Hepatocyte (in vitro differentiated cells): Measurements from ENCODE around the gene RPH3AL. TPM values are rescaled to one million over a fixed set of nuclear protein-coding genes. Genes with fewer than 3 reads are reported as not detected.

Experiments used
- DNase-seq: peaks from one replicate; pipeline ENCODE4 v3.0.0-alpha.2; 2016; ENCODE audit warnings: low spot score
- H2AFZ ChIP-seq: fragments of 200-600 bp; sonication (generic); 2 replicates; pipeline ENCODE4 v1.6.0; 2016; ENCODE audit warnings: antibody characterized with exemption, mild to moderate bottlenecking
- H3K27ac ChIP-seq: fragments of 200-600 bp; sonication (generic); 2 replicates; pipeline ENCODE4 v1.5.1; 2016; ENCODE audit warnings: mild to moderate bottlenecking
- H3K27me3 ChIP-seq: fragments of 200-600 bp; sonication (generic); 2 replicates; pipeline ENCODE4 v1.6.1; 2016
- H3K36me3 ChIP-seq: fragments of 200-600 bp; sonication (generic); replicated peaks from 2 replicates; pipeline ENCODE4 v1.5.1; 2016; ENCODE audit warnings: low read depth; ENCODE audit not compliant: insufficient read depth
- H3K4me1 ChIP-seq: fragments of 200-600 bp; sonication (generic); 2 replicates; pipeline ENCODE4 v1.5.1; 2016; ENCODE audit warnings: mild to moderate bottlenecking, moderate library complexity; ENCODE audit not compliant: insufficient read depth
- H3K4me2 ChIP-seq: fragments of 200-600 bp; sonication (generic); 2 replicates; pipeline ENCODE4 v1.6.0; 2016
- H3K4me3 ChIP-seq: fragments of 200-600 bp; sonication (generic); 2 replicates; pipeline ENCODE4 v1.5.1; 2016; ENCODE audit warnings: mild to moderate bottlenecking
- H3K79me2 ChIP-seq: fragments of 200-600 bp; sonication (generic); 2 replicates; pipeline ENCODE4 v1.6.0; 2017; ENCODE audit warnings: mild to moderate bottlenecking
- H3K9me2 ChIP-seq: fragments of 200-600 bp; sonication (generic); replicated peaks from 2 replicates; pipeline ENCODE4 v1.6.0; 2017; ENCODE audit warnings: mild to moderate bottlenecking; ENCODE audit not compliant: insufficient read depth
- H3K9me3 ChIP-seq: fragments of 200-600 bp; sonication (generic); 2 replicates; pipeline ENCODE4 v1.5.1; 2016; ENCODE audit warnings: low read depth, mild to moderate bottlenecking
- H4K20me1 ChIP-seq: fragments of 200-600 bp; sonication (generic); 2 replicates; pipeline ENCODE4 v1.6.0; 2016; ENCODE audit warnings: mild to moderate bottlenecking; ENCODE audit not compliant: insufficient read depth, poor library complexity, severe bottlenecking
- EZH2 ChIP-seq: fragments of 200-600 bp; sonication (generic); IDR thresholded peaks from 2 replicates; pipeline ENCODE4 v1.6.1; 2016; ENCODE audit warnings: antibody characterized with exemption, mild to moderate bottlenecking, borderline replicate concordance
- EZH2phosphoT487 ChIP-seq: fragments of 200-600 bp; sonication (generic); IDR thresholded peaks from one replicate; pipeline ENCODE4 v1.6.1; 2018; ENCODE audit warnings: antibody characterized with exemption, mild to moderate bottlenecking, low read depth, moderate library complexity; ENCODE audit not compliant: unreplicated experiment, severe bottlenecking
- WGBS: methylation state at CpG from one replicate; pipeline ENCODE4 v1.1.6; 2016; ENCODE audit warnings: low lambda C conversion rate; ENCODE audit errors: missing lambda C conversion rate; 5-methylcytosine and 5-hydroxymethylcytosine counted together
- polyA plus RNA-seq: library from polyadenylated mRNA; unstranded; fragments of >200 nt; fragmentation: Nextera tagmentation; extraction: Ambion mirVana; gene quantifications from 2 replicates; pipeline ENCODE4 v1.2.1, GENCODE V29; 2016
- total RNA-seq: library from RNA; depleted of rRNA; stranded (reverse); fragments of >200 nt; gene quantifications from 2 replicates; pipeline ENCODE4 v1.2.3, GENCODE V29; 2014
- TF ChIP-seq, protein P1 (sequence below): fragments of 200-600 bp; sonication (generic); IDR thresholded peaks from 2 replicates; pipeline ENCODE4 v1.5.1; 2016; ENCODE audit warnings: antibody characterized with exemption, mild to moderate bottlenecking; ENCODE audit not compliant: poor library complexity

RPH3AL gene
- total and polyA plus RNA-seq, 2 experiments from 2014 or later = 7.0 to 7.6 TPM

DNA sequence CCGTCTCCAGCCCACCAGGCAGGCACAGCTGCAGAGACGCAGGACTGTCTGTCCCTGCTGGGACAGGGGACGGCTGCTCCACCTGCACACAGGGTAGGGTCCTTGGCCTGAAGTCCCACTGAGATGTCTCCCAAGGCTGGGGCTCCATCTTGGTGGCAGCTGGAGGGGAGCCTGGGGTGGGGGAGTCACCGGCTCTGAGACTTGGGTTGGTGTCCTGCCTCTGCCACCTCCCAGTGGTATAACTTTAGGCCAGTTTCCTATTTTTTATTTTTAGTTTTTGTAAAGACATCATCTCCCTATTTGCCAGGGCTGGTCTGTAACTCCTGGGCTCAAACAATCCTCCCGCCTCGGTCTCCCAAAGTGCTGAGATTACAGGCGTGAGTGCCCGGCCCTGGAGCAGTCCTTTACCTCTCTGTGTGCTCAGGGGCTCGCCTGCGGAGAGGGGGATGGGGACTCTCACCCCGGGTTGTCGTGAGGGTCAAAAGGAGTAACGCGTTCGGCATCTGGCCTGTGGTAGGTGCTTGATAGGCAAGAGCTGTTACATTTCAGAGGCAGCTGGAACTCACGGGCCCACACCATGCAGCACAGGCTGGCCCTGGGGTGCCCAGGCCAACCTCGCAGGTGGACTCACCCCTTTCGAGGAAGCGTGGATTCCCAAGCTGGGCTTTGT, 124.5 kb downstream of the RPH3AL start:
- no peaks in the 10 kb centered on the region for H3K9me2 ChIP-seq
- H3K4me1 ChIP-seq = no peaks in the 10 kb centered on the region
- no peak overlapping the region for H3K27ac ChIP-seq
- WGBS = 87% methylated on average over 19 of the region's 19 CpGs
- no peaks in the 10 kb centered on the region for H3K9me3 ChIP-seq
- no peak overlapping the region for H3K4me3 ChIP-seq
- no peaks in the 10 kb centered on the region for H3K36me3 ChIP-seq
- H2AFZ ChIP-seq = no peak overlapping the region
- no peak for DNase-seq
- no peaks in the 10 kb centered on the region for H3K27me3 ChIP-seq
- no peak overlapping the region for H3K4me2 ChIP-seq
- no peaks in the 10 kb centered on the region for H3K79me2 ChIP-seq
- TF ChIP-seq, protein P1, sequence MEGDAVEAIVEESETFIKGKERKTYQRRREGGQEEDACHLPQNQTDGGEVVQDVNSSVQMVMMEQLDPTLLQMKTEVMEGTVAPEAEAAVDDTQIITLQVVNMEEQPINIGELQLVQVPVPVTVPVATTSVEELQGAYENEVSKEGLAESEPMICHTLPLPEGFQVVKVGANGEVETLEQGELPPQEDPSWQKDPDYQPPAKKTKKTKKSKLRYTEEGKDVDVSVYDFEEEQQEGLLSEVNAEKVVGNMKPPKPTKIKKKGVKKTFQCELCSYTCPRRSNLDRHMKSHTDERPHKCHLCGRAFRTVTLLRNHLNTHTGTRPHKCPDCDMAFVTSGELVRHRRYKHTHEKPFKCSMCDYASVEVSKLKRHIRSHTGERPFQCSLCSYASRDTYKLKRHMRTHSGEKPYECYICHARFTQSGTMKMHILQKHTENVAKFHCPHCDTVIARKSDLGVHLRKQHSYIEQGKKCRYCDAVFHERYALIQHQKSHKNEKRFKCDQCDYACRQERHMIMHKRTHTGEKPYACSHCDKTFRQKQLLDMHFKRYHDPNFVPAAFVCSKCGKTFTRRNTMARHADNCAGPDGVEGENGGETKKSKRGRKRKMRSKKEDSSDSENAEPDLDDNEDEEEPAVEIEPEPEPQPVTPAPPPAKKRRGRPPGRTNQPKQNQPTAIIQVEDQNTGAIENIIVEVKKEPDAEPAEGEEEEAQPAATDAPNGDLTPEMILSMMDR = no peak
- TF ChIP-seq EZH2phosphoT487 (no peak), EZH2 (no peak)
- H4K20me1 ChIP-seq = no peaks in the 10 kb centered on the region

DNA sequence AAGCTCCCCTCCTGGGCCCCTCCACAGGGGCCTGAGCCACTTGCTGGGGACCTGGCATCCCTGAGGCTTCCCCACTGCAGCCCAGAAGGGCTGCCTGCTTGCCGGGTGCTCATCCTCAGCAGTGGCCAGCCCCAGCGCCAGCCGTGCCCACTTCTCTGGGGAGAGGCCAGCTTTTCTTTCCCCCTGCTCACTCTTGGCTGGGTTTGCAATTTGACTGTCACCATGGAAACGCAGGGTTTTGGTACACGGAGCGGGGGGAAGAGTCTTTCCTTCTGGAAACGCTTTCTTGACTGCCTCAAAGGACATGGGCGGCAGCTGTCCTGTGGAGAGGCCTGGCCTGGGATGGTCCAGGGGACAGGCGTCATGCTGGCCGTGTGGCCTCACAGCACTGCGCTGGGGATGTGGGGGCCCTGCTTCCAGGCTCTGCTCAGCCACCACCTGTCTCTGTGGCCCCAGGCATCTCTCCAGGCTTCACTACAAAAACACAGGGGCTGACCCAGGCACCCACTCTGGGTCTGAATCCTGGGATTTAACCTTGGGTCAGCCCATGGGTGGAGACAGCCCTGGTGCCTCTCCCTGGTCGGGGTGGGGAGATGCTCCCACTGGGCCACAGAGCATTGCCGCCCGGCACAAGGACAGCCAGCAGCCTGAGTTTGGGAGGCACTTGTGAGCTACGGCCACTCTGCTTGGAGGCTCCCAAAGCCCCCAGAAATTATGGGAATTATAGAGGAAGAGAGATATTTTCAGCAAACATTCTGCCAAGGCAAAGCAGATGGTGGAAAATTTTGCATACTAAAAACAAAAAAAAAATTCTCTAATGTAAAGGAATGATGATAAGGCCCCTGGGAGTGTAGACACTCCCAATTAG, 125.3 kb downstream of the RPH3AL start:
- Histone ChIP-seq H2AFZ (no peak overlapping the region), H3K9me2 (no peaks in the 10 kb centered on the region), H3K9me3 (no peaks in the 10 kb centered on the region), H3K4me3 (no peak overlapping the region), H3K36me3 (no peaks in the 10 kb centered on the region), H4K20me1 (no peaks in the 10 kb centered on the region), H3K79me2 (no peaks in the 10 kb centered on the region), H3K27ac (no peak overlapping the region), H3K4me2 (no peak overlapping the region), H3K27me3 (no peaks in the 10 kb centered on the region), H3K4me1 (no peaks in the 10 kb centered on the region)
- DNase-seq = no peak
- TF ChIP-seq, protein P1 = no peak
- TF ChIP-seq EZH2 (no peak), EZH2phosphoT487 (no peak)
- 76% methylated on average over 15 of the region's 15 CpGs for WGBS

DNA sequence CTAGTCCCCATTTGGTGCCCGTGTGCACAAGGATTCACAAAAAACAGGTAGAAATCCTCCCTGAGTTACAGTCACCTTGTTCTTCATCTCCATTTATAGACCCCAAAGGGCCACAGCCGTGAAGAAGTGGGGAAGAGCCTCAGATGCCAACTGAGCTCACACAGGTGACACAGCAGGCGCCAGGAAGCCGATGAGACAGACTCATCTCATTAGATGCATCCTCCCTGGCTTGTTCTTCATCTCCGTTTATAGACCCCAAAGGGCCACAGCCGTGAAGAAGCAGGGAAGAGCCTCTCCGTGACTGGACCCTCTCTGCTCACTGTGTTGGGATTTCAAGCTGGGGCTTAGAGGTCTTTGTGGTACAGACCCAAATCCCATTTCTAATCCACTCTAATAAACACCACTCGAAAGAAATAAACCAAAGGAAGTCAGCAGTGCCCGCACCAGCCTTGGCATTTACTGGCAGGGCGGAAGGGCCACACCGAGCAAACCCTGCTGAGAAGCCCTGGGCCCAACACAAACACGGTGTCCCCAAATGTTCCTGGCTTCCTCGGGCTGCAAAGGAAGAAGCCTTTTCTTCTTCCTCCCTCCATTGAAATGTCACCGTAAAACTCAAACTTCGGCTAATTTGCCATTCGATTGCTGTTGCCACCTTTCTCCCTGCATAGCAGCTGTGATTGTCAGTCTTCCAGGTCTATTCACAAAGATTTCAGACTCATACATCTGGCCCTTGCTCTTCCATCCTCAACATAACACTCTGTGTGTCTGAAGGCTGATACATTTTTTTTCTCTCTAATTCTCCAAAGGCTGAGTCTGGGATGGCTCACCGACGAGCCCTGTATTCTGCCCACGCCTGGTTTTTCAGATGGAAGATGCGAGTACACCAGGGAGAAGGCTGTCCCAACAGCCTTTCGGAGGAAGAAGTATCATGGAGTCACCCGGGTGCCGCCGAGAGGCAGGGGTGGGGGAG, 126.2 kb downstream of the RPH3AL start:
- Histone ChIP-seq H3K4me1 (no peaks in the 10 kb centered on the region), H3K9me2 (no peaks in the 10 kb centered on the region), H3K79me2 (no peaks in the 10 kb centered on the region), H3K4me3 (no peak overlapping the region), H3K9me3 (no peaks in the 10 kb centered on the region), H3K4me2 (no peak overlapping the region), H3K36me3 (no peaks in the 10 kb centered on the region), H4K20me1 (no peaks in the 10 kb centered on the region), H3K27me3 (no peaks in the 10 kb centered on the region), H2AFZ (no peak overlapping the region), H3K27ac (no peak overlapping the region)
- no peak for DNase-seq
- WGBS = 90% methylated on average over 24 of the region's 24 CpGs
- TF ChIP-seq EZH2 (no peak), EZH2phosphoT487 (no peak)
- TF ChIP-seq, protein P1 = no peak
